ENCODE results near the gene UQCC2.

Gene UQCC2

GRCh38 chr6:33693186-33694105 is 18.1 kb downstream of the UQCC2 start:
- no peak overlapping the region for H3K18ac ChIP-seq (ENCODE audit: low read length)
- H2BK5ac ChIP-seq (ENCODE audit: low read length) = no peak overlapping the region
- no peak overlapping the region for H3K14ac ChIP-seq (ENCODE audit: low read length)
- no peak overlapping the region for H2BK12ac ChIP-seq (ENCODE audit: low read length)
- no peaks in the 10 kb centered on the region for H3K9me3 ChIP-seq (replicated peaks in 1 of 2; ENCODE audit: control insufficient read depth in 2 of 2, insufficient read depth in 1 of 2, low read depth in 1 of 2, low read length in 2 of 2)
- H3K27ac ChIP-seq (replicated peaks; ENCODE audit: low read length) = no peak overlapping the region
- no peak overlapping the region for H3K4me2 ChIP-seq (ENCODE audit: insufficient read depth, low read length, poor library complexity, severe bottlenecking)
- peak overlapping the region; percentile 57 for H3K23ac ChIP-seq (ENCODE audit: low read depth, low read length, poor library complexity)
- peaks cover 3% of the 10 kb centered on the region for H3K79me1 ChIP-seq (ENCODE audit: low read depth, low read length)
- no peaks in the 10 kb centered on the region for H3K27me3 ChIP-seq (ENCODE audit: control insufficient read depth in 3 of 3, insufficient read depth in 3 of 3, low read depth in 1 of 3, low read length in 3 of 3)
- no peak overlapping the region for H3K4me3 ChIP-seq (ENCODE audit: low read length in 2 of 2)
- peaks cover 26 to 43% of the 10 kb centered on the region in 2 donors for H3K36me3 ChIP-seq (replicated peaks in 1 of 2; ENCODE audit: control insufficient read depth in 2 of 2, insufficient read depth in 2 of 2, low read length in 2 of 2)
- WGBS, 2 donors (ENCODE audit: extremely low coverage in 2 of 2, insufficient read length in 2 of 2, insufficient replicate concordance in 1 of 2) = no CpG with 5 or more reads among the region's 28 CpGs
- peak overlapping the region; percentile 38 for H2BK120ac ChIP-seq (ENCODE audit: low read depth, low read length)
- H3K4me1 ChIP-seq (ENCODE audit: control insufficient read depth in 2 of 2, insufficient read depth in 1 of 2, low read depth in 1 of 2, low read length in 2 of 2) = peaks cover 4 to 11% of the 10 kb centered on the region in 2 donors
- H2BK15ac ChIP-seq (ENCODE audit: low read length) = no peak overlapping the region
- no peak overlapping the region for H2AK5ac ChIP-seq (ENCODE audit: low read depth, low read length)
- H4K91ac ChIP-seq (ENCODE audit: low read depth, low read length, poor library complexity) = no peak overlapping the region
- no peak overlapping the region for H3K9ac ChIP-seq (ENCODE audit: low read depth, low read length, poor library complexity)
- no peak overlapping the region for H2AFZ ChIP-seq (ENCODE audit: low read length)
- H4K8ac ChIP-seq (ENCODE audit: low read depth, low read length) = no peak overlapping the region
- DNase-seq (ENCODE audit: low spot score) = no peak
- H3K4ac ChIP-seq (ENCODE audit: low read length) = no peak overlapping the region

GRCh38 chr6:33692760-33693158 is 18.7 kb downstream of the UQCC2 start:
- Histone ChIP-seq H3K79me1 (ENCODE audit: low read depth, low read length) (peaks cover under 1% of the 10 kb centered on the region), H2BK120ac (ENCODE audit: low read depth, low read length) (no peak overlapping the region), H3K27ac (replicated peaks; ENCODE audit: low read length) (no peak overlapping the region), H3K27me3 (ENCODE audit: control insufficient read depth in 3 of 3, insufficient read depth in 3 of 3, low read depth in 1 of 3, low read length in 3 of 3) (no peaks in the 10 kb centered on the region), H2BK5ac (ENCODE audit: low read length) (no peak overlapping the region), H3K9me3 (replicated peaks in 1 of 2; ENCODE audit: control insufficient read depth in 2 of 2, insufficient read depth in 1 of 2, low read depth in 1 of 2, low read length in 2 of 2) (no peaks in the 10 kb centered on the region), H3K4ac (ENCODE audit: low read length) (no peak overlapping the region), H3K4me2 (ENCODE audit: insufficient read depth, low read length, poor library complexity, severe bottlenecking) (no peak overlapping the region), H4K8ac (ENCODE audit: low read depth, low read length) (no peak overlapping the region), H4K91ac (ENCODE audit: low read depth, low read length, poor library complexity) (no peak overlapping the region), H2AFZ (ENCODE audit: low read length) (no peak overlapping the region), H3K4me3 (ENCODE audit: low read length in 2 of 2) (no peak overlapping the region), H3K14ac (ENCODE audit: low read length) (peak overlapping the region; percentile 25), H3K36me3 (replicated peaks in 1 of 2; ENCODE audit: control insufficient read depth in 2 of 2, insufficient read depth in 2 of 2, low read length in 2 of 2) (peaks cover 22 to 36% of the 10 kb centered on the region in 2 donors), H2AK5ac (ENCODE audit: low read depth, low read length) (no peak overlapping the region), H2BK15ac (ENCODE audit: low read length) (no peak overlapping the region), H3K4me1 (ENCODE audit: control insufficient read depth in 2 of 2, insufficient read depth in 1 of 2, low read depth in 1 of 2, low read length in 2 of 2) (peaks cover 4 to 11% of the 10 kb centered on the region in 2 donors), H3K18ac (ENCODE audit: low read length) (no peak overlapping the region), H3K9ac (ENCODE audit: low read depth, low read length, poor library complexity) (peak overlapping the region; percentile 34), H2BK12ac (ENCODE audit: low read length) (no peak overlapping the region), H3K23ac (ENCODE audit: low read depth, low read length, poor library complexity) (no peak overlapping the region)
- no CpG with 5 or more reads among the region's 10 CpGs for WGBS, 2 donors (ENCODE audit: extremely low coverage in 2 of 2, insufficient read length in 2 of 2, insufficient replicate concordance in 1 of 2)
- DNase-seq (ENCODE audit: low spot score) = no peak

- peaks cover 16 to 31% of the 10 kb centered on the region in 2 donors for H3K36me3 ChIP-seq (replicated peaks in 1 of 2; ENCODE audit: control insufficient read depth in 2 of 2, insufficient read depth in 2 of 2, low read length in 2 of 2)
- no peak overlapping the region for H3K4ac ChIP-seq (ENCODE audit: low read length)
- peaks cover 4 to 11% of the 10 kb centered on the region in 2 donors for H3K4me1 ChIP-seq (ENCODE audit: control insufficient read depth in 2 of 2, insufficient read depth in 1 of 2, low read depth in 1 of 2, low read length in 2 of 2)
- no peak overlapping the region for H2AK5ac ChIP-seq (ENCODE audit: low read depth, low read length)
- H3K4me3 ChIP-seq (ENCODE audit: low read length in 2 of 2) = no peak overlapping the region
- WGBS, 2 donors (ENCODE audit: extremely low coverage in 2 of 2, insufficient read length in 2 of 2, insufficient replicate concordance in 1 of 2) = no CpG with 5 or more reads among the region's 12 CpGs
- no peak overlapping the region for H2BK15ac ChIP-seq (ENCODE audit: low read length)
- H4K8ac ChIP-seq (ENCODE audit: low read depth, low read length) = no peak overlapping the region
- no peak for DNase-seq (ENCODE audit: low spot score)
- no peak overlapping the region for H3K23ac ChIP-seq (ENCODE audit: low read depth, low read length, poor library complexity)
- H2BK12ac ChIP-seq (ENCODE audit: low read length) = no peak overlapping the region
- H3K27me3 ChIP-seq (ENCODE audit: control insufficient read depth in 3 of 3, insufficient read depth in 3 of 3, low read depth in 1 of 3, low read length in 3 of 3) = no peaks in the 10 kb centered on the region
- no peak overlapping the region for H4K91ac ChIP-seq (ENCODE audit: low read depth, low read length, poor library complexity)
- peak overlapping the region; percentile 17 for H3K27ac ChIP-seq (replicated peaks; ENCODE audit: low read length)
- no peak overlapping the region for H2BK5ac ChIP-seq (ENCODE audit: low read length)
- H3K14ac ChIP-seq (ENCODE audit: low read length) = peak overlapping the region; percentile 25
- no peak overlapping the region for H2AFZ ChIP-seq (ENCODE audit: low read length)
- H3K79me1 ChIP-seq (ENCODE audit: low read depth, low read length) = no peaks in the 10 kb centered on the region
- no peak overlapping the region for H3K18ac ChIP-seq (ENCODE audit: low read length)
- peak overlapping the region; percentile 34 for H3K9ac ChIP-seq (ENCODE audit: low read depth, low read length, poor library complexity)
- H3K4me2 ChIP-seq (ENCODE audit: insufficient read depth, low read length, poor library complexity, severe bottlenecking) = no peak overlapping the region
- no peak overlapping the region for H2BK120ac ChIP-seq (ENCODE audit: low read depth, low read length)
- no peaks in the 10 kb centered on the region for H3K9me3 ChIP-seq (replicated peaks in 1 of 2; ENCODE audit: control insufficient read depth in 2 of 2, insufficient read depth in 1 of 2, low read depth in 1 of 2, low read length in 2 of 2)
These were observed 19.3 kb downstream of the UQCC2 start for GRCh38 chr6:33692078-33692759.

GRCh38 chr6:33691456-33692077 is 19.9 kb downstream of the UQCC2 start:
- no peak overlapping the region for H3K4me3 ChIP-seq (ENCODE audit: low read length in 2 of 2)
- H4K91ac ChIP-seq (ENCODE audit: low read depth, low read length, poor library complexity) = no peak overlapping the region
- no peak overlapping the region for H2BK12ac ChIP-seq (ENCODE audit: low read length)
- H3K23ac ChIP-seq (ENCODE audit: low read depth, low read length, poor library complexity) = no peak overlapping the region
- no CpG with 5 or more reads among the region's 15 CpGs for WGBS, 2 donors (ENCODE audit: extremely low coverage in 2 of 2, insufficient read length in 2 of 2, insufficient replicate concordance in 1 of 2)
- H3K4me2 ChIP-seq (ENCODE audit: insufficient read depth, low read length, poor library complexity, severe bottlenecking) = no peak overlapping the region
- H2BK5ac ChIP-seq (ENCODE audit: low read length) = no peak overlapping the region
- no peaks in the 10 kb centered on the region for H3K79me1 ChIP-seq (ENCODE audit: low read depth, low read length)
- H3K9me3 ChIP-seq (replicated peaks in 1 of 2; ENCODE audit: control insufficient read depth in 2 of 2, insufficient read depth in 1 of 2, low read depth in 1 of 2, low read length in 2 of 2) = no peaks in the 10 kb centered on the region
- no peak overlapping the region for H4K8ac ChIP-seq (ENCODE audit: low read depth, low read length)
- H3K27me3 ChIP-seq (ENCODE audit: control insufficient read depth in 3 of 3, insufficient read depth in 3 of 3, low read depth in 1 of 3, low read length in 3 of 3) = no peaks in the 10 kb centered on the region
- H2BK15ac ChIP-seq (ENCODE audit: low read length) = no peak overlapping the region
- no peak overlapping the region for H3K27ac ChIP-seq (replicated peaks; ENCODE audit: low read length)
- H3K9ac ChIP-seq (ENCODE audit: low read depth, low read length, poor library complexity) = no peak overlapping the region
- DNase-seq (ENCODE audit: low spot score) = no peak
- H3K4me1 ChIP-seq (ENCODE audit: control insufficient read depth in 2 of 2, insufficient read depth in 1 of 2, low read depth in 1 of 2, low read length in 2 of 2) = peaks cover 4 to 14% of the 10 kb centered on the region in 2 donors
- H2AK5ac ChIP-seq (ENCODE audit: low read depth, low read length) = no peak overlapping the region
- no peak overlapping the region for H2AFZ ChIP-seq (ENCODE audit: low read length)
- peaks cover 10 to 25% of the 10 kb centered on the region in 2 donors for H3K36me3 ChIP-seq (replicated peaks in 1 of 2; ENCODE audit: control insufficient read depth in 2 of 2, insufficient read depth in 2 of 2, low read length in 2 of 2)
- H3K14ac ChIP-seq (ENCODE audit: low read length) = peak overlapping the region; percentile 15
- H3K4ac ChIP-seq (ENCODE audit: low read length) = no peak overlapping the region
- H2BK120ac ChIP-seq (ENCODE audit: low read depth, low read length) = no peak overlapping the region
- no peak overlapping the region for H3K18ac ChIP-seq (ENCODE audit: low read length)
